Measurements from ENCODE around the gene HSD17B7. TPM values are rescaled to one million over a fixed set of nuclear protein-coding genes. Genes with fewer than 3 reads are reported as not detected.
"Not testable (repeated sequence)": the region's sequence is repeated elsewhere in the genome, so short reads cannot be mapped to it uniquely, and the experiment has no call there.

Gene HSD17B7
- total RNA-seq, 1 donor from 2014 or later = 4.9 TPM

DNA sequence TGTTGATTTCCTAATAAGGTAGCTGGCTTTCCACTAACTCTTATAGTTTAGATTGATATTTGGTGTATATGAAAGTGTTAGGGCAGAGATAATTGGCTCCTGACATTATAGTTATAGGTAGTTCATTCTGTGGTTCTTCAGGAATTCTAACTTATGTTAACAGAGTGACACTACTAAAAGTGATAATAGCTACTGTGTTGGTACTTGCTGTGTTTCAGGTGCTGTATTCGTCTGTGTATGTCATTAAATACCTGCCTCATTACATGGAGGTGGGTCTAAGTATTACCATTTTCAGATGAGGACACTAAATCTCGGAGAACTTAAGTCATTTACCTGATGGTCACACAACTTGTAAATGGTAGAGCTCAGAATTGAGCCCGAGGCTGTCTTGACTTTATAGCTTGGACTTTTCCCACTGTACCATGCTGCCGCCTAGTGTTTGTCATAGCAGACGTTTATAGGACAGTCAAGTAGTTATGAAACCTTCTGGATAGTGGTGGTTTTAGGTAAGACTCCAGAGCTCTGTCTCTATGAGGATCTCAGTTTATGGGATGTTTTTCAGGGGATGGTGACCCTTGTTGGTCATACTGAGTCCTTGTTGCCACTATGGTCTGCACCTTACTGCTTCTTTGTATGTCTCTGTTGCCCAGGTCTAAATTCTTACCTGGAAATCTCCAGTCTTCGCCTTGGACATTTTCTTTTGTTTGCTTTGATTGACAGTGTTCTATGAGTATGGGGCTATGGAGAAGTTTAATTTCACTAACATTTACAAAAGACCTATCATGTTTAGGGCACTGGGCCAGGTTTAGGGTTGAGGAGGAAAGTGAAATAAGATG is 9.7 kb downstream of the HSD17B7 start:
- DNase-seq (ENCODE audit: low spot score); H3K27me3 Mint-ChIP-seq (ENCODE audit: low read depth); H3K27ac Mint-ChIP-seq (ENCODE audit: unreplicated experiment); H3K36me3 Mint-ChIP-seq (ENCODE audit: low read depth); H3K9me3 Mint-ChIP-seq (ENCODE audit: low read depth); H3K4me3 Mint-ChIP-seq (ENCODE audit: unreplicated experiment): not testable (repeated sequence)
- TF ChIP-seq, protein P1, sequence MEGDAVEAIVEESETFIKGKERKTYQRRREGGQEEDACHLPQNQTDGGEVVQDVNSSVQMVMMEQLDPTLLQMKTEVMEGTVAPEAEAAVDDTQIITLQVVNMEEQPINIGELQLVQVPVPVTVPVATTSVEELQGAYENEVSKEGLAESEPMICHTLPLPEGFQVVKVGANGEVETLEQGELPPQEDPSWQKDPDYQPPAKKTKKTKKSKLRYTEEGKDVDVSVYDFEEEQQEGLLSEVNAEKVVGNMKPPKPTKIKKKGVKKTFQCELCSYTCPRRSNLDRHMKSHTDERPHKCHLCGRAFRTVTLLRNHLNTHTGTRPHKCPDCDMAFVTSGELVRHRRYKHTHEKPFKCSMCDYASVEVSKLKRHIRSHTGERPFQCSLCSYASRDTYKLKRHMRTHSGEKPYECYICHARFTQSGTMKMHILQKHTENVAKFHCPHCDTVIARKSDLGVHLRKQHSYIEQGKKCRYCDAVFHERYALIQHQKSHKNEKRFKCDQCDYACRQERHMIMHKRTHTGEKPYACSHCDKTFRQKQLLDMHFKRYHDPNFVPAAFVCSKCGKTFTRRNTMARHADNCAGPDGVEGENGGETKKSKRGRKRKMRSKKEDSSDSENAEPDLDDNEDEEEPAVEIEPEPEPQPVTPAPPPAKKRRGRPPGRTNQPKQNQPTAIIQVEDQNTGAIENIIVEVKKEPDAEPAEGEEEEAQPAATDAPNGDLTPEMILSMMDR (IDR thresholded peaks at IDR 0.05) = peak; percentile 82
- peaks cover 10% of the 10 kb centered on the region for H3K4me1 Mint-ChIP-seq (ENCODE audit: low read depth)

DNA sequence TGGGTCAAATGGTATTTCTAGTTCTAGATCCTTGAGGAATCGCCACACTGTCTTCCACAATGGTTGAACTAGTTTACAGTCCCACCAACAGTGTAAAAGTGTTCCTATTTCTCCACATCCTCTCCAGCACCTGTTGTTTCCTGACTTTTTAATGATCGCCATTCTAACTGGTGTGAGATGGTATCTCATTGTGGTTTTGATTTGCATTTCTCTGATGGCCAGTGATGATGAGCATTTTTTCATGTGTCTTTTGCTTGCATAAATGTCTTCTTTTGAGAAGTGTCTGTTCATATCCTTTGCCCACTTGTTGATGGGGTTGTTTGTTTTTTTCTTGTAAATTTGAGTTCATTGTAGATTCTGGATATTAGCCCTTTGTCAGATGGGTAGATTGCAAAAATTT is 17.0 kb downstream of the HSD17B7 start:
- not testable (repeated sequence) for DNase-seq (ENCODE audit: low spot score); H3K36me3 Mint-ChIP-seq (ENCODE audit: low read depth); H3K27me3 Mint-ChIP-seq (ENCODE audit: low read depth); H3K27ac Mint-ChIP-seq (ENCODE audit: unreplicated experiment); H3K4me3 Mint-ChIP-seq (ENCODE audit: unreplicated experiment); H3K9me3 Mint-ChIP-seq (ENCODE audit: low read depth); H3K4me1 Mint-ChIP-seq (ENCODE audit: low read depth)

DNA sequence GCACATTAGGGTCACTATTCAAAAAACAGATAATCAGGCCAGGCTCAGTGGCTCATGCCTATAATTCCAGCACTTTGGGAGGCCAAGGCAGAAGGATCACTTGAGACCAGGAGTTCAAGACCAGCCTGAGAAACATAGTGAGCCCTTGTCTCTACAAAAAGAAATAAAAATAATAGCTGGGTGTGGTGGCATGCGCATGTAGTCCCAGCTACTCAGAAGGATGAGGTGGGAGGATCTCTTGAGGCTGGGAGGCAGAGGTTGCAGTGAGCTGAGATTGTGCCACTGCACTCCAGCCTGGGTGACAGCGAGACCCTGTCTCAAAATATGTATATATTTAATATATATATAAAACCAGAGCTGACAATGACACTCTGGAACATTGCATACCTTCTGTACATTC is 21.9 kb downstream of the HSD17B7 start:
- not testable (repeated sequence) for H3K36me3 Mint-ChIP-seq (ENCODE audit: low read depth); H3K4me1 Mint-ChIP-seq (ENCODE audit: low read depth); H3K27me3 Mint-ChIP-seq (ENCODE audit: low read depth); H3K9me3 Mint-ChIP-seq (ENCODE audit: low read depth); DNase-seq (ENCODE audit: low spot score); H3K27ac Mint-ChIP-seq (ENCODE audit: unreplicated experiment); H3K4me3 Mint-ChIP-seq (ENCODE audit: unreplicated experiment)

DNA sequence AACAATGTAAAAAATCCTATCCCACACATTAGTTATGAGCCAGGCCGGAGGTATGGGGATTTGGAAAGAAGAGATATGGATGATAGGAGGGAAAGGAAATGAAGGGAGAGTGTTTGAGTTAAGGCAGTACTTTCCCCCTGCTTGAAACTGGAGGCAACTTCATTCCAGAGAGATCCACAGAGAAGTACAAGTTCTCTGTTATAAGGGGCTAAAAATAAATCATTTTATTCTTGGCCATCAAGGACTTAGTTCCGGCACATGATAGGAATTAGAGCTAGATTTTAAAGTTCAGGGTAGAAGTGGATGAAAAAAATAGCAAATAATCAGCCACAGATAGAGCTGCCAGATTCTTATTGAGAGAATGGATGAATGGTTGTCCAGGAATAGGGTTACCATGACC is 27.6 kb downstream of the HSD17B7 start:
- H3K27me3 Mint-ChIP-seq (ENCODE audit: low read depth); H3K9me3 Mint-ChIP-seq (ENCODE audit: low read depth); DNase-seq (ENCODE audit: low spot score); H3K36me3 Mint-ChIP-seq (ENCODE audit: low read depth); H3K4me3 Mint-ChIP-seq (ENCODE audit: unreplicated experiment); H3K27ac Mint-ChIP-seq (ENCODE audit: unreplicated experiment): not testable (repeated sequence)
- H3K4me1 Mint-ChIP-seq (ENCODE audit: low read depth) = peaks cover 12% of the 10 kb centered on the region

DNA sequence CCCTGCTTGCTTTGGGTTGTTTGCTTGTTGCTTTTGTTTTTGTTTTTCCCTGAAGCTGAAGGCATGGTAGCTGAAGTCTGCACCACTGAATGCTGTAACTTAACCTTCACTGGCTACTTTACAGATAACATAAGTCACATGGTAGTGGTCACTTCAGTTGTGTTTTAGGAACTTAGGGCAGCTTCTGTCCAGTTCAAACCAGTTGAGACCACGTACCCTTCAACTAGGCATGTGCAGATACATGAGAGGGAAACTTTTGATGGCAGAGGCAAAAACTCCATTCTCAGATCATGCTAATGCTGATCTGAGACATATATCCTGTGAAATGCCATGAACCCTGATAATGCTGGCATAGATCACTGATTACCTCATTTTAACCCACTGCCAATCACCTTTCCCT is 28.2 kb downstream of the HSD17B7 start:
- H3K4me1 Mint-ChIP-seq (ENCODE audit: low read depth) = peaks cover 12% of the 10 kb centered on the region
- not testable (repeated sequence) for DNase-seq (ENCODE audit: low spot score); H3K9me3 Mint-ChIP-seq (ENCODE audit: low read depth); H3K27ac Mint-ChIP-seq (ENCODE audit: unreplicated experiment); H3K27me3 Mint-ChIP-seq (ENCODE audit: low read depth); H3K4me3 Mint-ChIP-seq (ENCODE audit: unreplicated experiment); H3K36me3 Mint-ChIP-seq (ENCODE audit: low read depth)

DNA sequence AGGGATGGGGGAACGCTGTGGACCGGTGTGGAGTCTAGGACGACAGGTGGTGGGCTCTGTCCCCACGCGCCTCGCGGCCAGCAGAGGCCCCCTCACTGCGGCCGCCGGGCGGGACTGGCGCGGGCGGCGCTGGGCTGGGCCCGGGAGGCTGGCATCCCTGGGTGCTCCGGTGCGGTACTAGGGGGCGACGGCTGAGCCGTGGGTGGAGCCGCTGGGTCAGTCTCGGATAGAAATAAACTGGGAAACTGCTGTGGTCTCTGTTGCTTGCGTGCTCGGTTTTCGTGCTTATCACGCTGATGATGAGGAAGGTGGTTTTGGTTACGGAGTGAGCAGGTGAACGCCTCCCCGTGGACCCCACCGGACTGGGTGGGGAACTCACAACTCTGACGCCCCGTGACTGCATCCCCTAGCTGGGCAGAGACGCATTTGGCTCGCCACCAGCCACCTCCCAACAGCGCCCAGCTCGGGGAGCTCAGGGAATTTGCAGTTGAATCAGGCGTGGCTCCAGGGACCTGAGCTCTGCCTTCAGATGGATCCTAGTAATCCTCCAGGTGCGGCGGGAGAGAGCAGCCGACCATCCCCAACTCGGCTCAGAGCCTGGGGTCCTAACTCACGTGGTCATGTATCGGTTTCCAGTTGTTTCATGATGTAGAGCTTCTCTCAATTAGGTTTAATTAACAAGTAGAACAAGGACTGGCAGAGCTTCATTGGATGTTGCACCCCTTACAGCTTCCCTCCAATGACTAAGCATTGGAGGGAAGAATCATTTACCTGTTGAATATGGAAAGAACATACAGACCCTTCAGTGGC is 32.1 kb downstream of the HSD17B7 start:
- peaks cover 12% of the 10 kb centered on the region for H3K4me1 Mint-ChIP-seq (ENCODE audit: low read depth)
- H3K9me3 Mint-ChIP-seq (ENCODE audit: low read depth) = peaks cover 4% of the 10 kb centered on the region
- peak overlapping the region; percentile 68 for H3K4me3 Mint-ChIP-seq (ENCODE audit: unreplicated experiment)
- peaks cover 1% of the 10 kb centered on the region for H3K36me3 Mint-ChIP-seq (ENCODE audit: low read depth)
- no peaks in the 10 kb centered on the region for H3K27me3 Mint-ChIP-seq (ENCODE audit: low read depth)
- no peak overlapping the region for H3K27ac Mint-ChIP-seq (ENCODE audit: unreplicated experiment)
- DNase-seq (ENCODE audit: low spot score) = no peak
- TF ChIP-seq, protein P1 (IDR thresholded peaks at IDR 0.05) = peak; percentile 27

DNA sequence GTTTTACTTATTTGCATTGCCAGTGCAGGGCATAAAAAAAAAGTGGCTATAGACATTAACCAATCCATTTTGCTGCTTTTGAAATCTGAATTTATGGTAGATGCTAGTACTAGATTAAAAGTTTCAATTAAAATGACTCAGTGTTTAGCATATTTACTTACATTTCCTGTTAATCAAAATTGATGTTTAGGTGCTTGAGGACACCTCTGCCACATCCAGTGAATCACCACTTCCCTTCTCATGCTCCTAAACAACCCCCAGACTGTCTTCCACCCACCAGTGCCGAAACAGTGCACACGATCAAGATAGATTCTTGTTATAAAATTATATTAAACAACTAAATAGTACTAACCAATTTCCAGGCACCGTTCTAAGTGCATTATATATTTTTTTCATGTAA is 32.7 kb downstream of the HSD17B7 start:
- Mint-ChIP-seq H3K4me3 (ENCODE audit: unreplicated experiment) (no peak overlapping the region), H3K27me3 (ENCODE audit: low read depth) (no peaks in the 10 kb centered on the region), H3K4me1 (ENCODE audit: low read depth) (peaks cover 12% of the 10 kb centered on the region), H3K9me3 (ENCODE audit: low read depth) (peaks cover 4% of the 10 kb centered on the region), H3K36me3 (ENCODE audit: low read depth) (peaks cover 1% of the 10 kb centered on the region), H3K27ac (ENCODE audit: unreplicated experiment) (no peak overlapping the region)
- DNase-seq (ENCODE audit: low spot score) = no peak
- TF ChIP-seq, protein P1 (IDR thresholded peaks at IDR 0.05) = no peak
